IPS-18a (cell line): Measurements from ENCODE around the gene NRAP.

Source experiments
- H3K27ac ChIP-seq: one replicate; pipeline ENCODE4 v1.5.1; 2013; ENCODE audit warnings: low read length
- H3K27me3 ChIP-seq: one replicate; pipeline ENCODE4 v1.6.1; 2013; ENCODE audit warnings: mild to moderate bottlenecking, low read length; ENCODE audit not compliant: control insufficient read depth, insufficient read depth
- H3K36me3 ChIP-seq: one replicate; pipeline ENCODE4 v1.6.1; 2013; ENCODE audit warnings: low read depth, low read length; ENCODE audit not compliant: control insufficient read depth
- H3K4me1 ChIP-seq: one replicate; pipeline ENCODE4 v1.6.1; 2013; ENCODE audit warnings: low read depth, low read length; ENCODE audit not compliant: control insufficient read depth
- H3K4me3 ChIP-seq: one replicate; pipeline ENCODE4 v1.5.1; 2013; ENCODE audit warnings: low read length
- H3K9ac ChIP-seq: one replicate; pipeline ENCODE4 v1.6.1; 2013; ENCODE audit warnings: mild to moderate bottlenecking, low read length, moderate library complexity
- H3K9me3 ChIP-seq: one replicate; pipeline ENCODE4 v1.6.1; 2013; ENCODE audit warnings: low read depth, low read length; ENCODE audit not compliant: control insufficient read depth

The NRAP gene, protein sequence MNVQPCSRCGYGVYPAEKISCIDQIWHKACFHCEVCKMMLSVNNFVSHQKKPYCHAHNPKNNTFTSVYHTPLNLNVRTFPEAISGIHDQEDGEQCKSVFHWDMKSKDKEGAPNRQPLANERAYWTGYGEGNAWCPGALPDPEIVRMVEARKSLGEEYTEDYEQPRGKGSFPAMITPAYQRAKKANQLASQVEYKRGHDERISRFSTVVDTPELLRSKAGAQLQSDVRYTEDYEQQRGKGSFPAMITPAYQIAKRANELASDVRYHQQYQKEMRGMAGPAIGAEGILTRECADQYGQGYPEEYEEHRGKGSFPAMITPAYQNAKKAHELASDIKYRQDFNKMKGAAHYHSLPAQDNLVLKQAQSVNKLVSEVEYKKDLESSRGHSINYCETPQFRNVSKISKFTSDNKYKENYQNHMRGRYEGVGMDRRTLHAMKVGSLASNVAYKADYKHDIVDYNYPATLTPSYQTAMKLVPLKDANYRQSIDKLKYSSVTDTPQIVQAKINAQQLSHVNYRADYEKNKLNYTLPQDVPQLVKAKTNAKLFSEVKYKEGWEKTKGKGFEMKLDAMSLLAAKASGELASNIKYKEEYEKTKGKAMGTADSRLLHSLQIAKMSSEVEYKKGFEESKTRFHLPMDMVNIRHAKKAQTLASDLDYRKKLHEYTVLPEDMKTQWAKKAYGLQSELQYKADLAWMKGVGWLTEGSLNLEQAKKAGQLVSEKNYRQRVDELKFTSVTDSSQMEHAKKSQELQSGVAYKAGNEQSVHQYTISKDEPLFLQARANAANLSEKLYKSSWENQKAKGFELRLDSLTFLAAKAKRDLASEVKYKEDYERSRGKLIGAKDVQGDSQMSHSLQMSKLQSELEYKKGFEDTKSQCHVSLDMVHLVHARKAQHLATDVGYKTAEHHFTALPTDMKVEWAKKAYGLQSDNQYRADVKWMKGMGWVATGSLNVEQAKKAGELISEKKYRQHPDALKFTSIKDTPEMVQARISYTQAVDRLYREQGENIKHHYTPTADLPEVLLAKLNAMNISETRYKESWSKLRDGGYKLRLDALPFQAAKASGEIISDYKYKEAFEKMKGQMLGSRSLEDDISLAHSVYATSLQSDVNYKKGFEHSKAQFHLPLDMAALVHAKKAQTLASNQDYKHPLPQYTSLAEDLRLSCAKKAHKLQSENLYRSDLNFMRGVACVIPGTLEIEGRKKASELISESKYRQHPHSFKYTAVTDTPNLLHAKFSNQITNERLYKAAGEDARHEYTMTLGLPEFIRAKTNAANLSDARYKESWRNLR (N-terminal part only)

DNA sequence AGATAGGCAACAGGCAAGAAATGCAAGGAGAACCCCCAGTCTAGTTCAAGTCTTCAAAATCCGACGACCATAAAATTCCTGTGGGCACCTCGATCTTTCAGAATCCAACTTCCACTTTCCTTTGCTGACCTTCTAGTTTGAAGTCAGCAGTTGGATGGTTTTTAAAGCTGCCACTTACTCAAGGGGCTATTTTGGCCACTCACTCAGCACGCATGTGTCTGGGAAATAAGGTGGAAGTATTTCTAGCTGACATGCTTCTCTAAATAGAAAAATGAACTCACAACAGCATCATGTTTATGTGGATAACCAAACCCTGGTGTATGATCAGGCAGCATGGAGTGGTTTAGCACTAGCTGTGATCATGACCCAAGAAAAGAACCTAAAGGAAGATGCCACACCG, at the start of gene NRAP:
Gene NRAP, minus strand, starts transcription at position 134 of the 400 bp plus-strand sequence. CDS start 159 bp downstream, outside the sequence.
- H3K27ac ChIP-seq: no peak within 1 kb of the TSS
- H3K27me3 ChIP-seq: no peaks in the 10 kb centered on the region

DNA sequence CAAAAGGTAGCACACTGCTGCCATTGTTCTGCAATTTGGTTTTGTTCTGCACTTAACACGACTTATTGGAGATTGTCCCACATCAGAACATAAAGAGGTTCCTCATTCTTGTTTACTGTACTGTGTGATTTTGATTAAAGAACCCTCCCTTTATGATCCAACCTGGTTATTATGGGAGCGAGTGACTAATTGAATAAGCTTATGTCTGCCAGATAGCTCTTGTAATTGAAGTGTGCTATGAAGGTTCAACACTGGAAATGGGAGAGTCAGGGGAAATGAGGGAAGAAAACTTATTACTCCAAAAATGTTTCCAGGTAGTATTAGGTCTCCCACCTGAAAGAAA, 49.8 kb upstream of the NRAP start:
- Histone ChIP-seq H3K4me1 (peaks cover 32% of the 10 kb centered on the region), H3K9ac (no peak overlapping the region), H3K36me3 (no peaks in the 10 kb centered on the region), H3K27ac (no peak overlapping the region), H3K4me3 (no peak overlapping the region), H3K9me3 (no peaks in the 10 kb centered on the region), H3K27me3 (no peaks in the 10 kb centered on the region)

More for the DNA sequence above, at the start of gene NRAP:
- peaks cover 4% of the 10 kb centered on the region for H3K4me1 ChIP-seq
- H3K36me3 ChIP-seq: no peaks in the 10 kb centered on the region
- H3K4me3 ChIP-seq: no peak within 1 kb of the TSS
- H3K9ac ChIP-seq: no peak within 1 kb of the TSS
- H3K9me3 ChIP-seq: no peaks in the 10 kb centered on the region

DNA sequence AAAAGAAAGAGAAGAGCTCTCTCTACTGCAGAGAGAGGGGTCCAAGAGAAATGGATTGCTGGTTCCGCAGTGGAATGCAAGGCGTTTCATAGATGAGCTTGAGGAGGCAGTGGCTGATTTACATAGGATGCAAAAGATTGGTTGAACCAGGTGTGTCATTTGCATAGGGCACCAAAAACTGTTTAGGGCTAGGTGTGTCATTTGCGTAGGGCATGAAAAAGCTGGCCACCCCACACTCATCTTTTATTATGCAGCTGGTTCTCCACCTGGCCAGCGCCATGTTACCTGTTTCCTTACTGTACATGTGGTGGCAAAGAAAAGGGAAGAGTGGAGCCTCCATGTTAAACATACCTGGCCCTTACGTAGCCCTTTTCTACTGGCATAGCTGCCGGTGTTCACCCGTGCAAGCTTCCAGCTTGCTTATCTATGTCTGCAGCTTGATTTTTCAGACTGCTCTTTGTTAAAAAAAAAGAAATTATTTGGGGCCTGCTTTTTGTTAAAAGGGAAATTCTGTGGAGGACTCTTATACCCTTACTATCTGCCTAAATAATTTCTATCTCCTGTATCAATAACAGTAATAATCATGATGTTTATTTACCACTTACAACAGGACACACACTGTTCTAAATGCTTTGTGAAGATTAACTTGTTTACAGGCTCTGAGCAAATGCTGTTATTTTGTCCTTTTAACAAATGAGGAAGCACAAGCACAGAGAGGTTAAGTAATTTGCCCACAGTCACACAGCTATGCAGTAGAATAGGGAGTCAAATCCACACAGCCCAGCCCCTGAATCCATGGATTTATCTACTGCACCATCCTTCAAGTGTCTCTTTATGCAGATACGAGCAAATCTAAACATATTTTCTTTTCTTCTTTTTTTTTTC, 49.2 kb upstream of the NRAP start:
- Histone ChIP-seq H3K4me3 (no peak overlapping the region), H3K4me1 (peaks cover 32% of the 10 kb centered on the region), H3K9ac (no peak overlapping the region), H3K27me3 (no peaks in the 10 kb centered on the region), H3K9me3 (no peaks in the 10 kb centered on the region), H3K27ac (no peak overlapping the region), H3K36me3 (no peaks in the 10 kb centered on the region)

DNA sequence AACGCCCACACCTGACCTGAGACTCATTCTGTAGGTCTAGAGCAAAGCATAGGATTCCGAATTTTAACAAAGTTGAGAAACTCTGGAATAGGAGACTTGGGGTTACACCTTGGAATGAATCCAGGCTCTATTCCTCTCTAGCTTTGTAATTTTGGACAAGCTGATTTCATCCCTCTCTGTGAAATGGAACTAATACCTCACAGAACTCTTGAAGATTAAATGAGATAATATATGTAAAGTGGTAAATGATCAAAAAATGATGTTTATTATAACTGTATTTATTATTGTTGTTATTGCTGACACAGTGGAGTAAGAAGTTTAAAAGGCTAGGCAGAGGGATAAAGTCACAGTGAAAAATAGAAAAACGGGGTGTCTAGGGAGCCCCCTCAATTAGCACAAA, 48.2 kb upstream of the NRAP start:
- no peak overlapping the region for H3K9ac ChIP-seq
- H3K9me3 ChIP-seq: no peaks in the 10 kb centered on the region
- H3K4me1 ChIP-seq: peaks cover 32% of the 10 kb centered on the region
- no peak overlapping the region for H3K27ac ChIP-seq
- no peaks in the 10 kb centered on the region for H3K36me3 ChIP-seq
- H3K4me3 ChIP-seq: no peak overlapping the region
- H3K27me3 ChIP-seq: no peaks in the 10 kb centered on the region

DNA sequence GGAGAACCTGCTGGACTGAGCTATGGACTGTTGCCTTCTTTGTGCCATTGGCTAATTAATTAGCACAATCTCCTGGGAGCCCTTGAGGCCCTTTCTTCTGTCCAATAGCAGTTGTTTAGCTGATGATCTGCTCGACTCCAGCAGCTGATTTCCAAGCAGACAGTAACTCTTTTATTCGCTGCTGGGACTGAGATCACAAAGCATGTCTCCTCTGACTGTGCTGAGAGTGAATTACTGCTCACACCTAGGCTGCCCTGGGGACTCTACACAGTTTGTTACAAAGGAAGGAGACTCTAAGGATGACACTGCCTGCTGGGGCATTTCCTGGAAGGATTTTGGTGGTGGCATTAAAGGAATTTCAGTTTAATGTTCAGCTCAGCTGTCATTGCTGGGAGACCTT, 47.3 kb upstream of the NRAP start:
- no peaks in the 10 kb centered on the region for H3K27me3 ChIP-seq
- no peaks in the 10 kb centered on the region for H3K9me3 ChIP-seq
- no peak overlapping the region for H3K27ac ChIP-seq
- H3K36me3 ChIP-seq: no peaks in the 10 kb centered on the region
- H3K4me1 ChIP-seq: peaks cover 32% of the 10 kb centered on the region
- H3K4me3 ChIP-seq: no peak overlapping the region
- H3K9ac ChIP-seq: no peak overlapping the region

DNA sequence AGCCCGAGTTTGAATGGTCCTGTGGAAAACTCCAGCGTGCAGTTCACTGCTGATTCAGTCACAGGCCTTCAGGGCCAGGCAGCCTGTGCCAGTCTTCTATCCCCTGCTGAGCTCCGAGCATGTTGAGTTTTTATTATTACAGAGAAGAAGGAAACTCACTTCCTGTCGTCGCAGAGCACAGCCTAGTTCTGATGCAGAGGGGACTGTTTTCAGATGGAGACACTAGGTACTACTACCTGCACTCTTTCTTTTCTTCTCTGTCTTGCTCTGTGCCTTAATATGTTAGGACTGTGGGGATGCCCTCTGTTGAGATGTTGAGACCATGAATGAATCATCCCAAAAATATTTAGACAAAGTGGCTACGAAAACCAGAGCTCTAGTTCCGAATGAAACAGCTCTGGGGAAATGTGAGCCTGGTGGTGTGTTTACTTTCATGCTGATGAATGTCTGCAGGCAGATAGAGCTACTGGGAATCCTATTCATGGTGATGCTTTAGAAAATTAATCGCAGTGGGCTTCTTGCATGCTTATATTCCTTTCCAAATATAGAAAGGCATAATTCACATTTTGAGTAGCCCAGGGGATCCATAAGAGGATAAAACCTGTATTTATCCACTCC, 45.5 kb upstream of the NRAP start:
- H3K36me3 ChIP-seq: no peaks in the 10 kb centered on the region
- no peak overlapping the region for H3K9ac ChIP-seq
- no peaks in the 10 kb centered on the region for H3K9me3 ChIP-seq
- H3K27me3 ChIP-seq: no peaks in the 10 kb centered on the region
- peaks cover 37% of the 10 kb centered on the region for H3K4me1 ChIP-seq
- no peak overlapping the region for H3K4me3 ChIP-seq
- no peak overlapping the region for H3K27ac ChIP-seq

DNA sequence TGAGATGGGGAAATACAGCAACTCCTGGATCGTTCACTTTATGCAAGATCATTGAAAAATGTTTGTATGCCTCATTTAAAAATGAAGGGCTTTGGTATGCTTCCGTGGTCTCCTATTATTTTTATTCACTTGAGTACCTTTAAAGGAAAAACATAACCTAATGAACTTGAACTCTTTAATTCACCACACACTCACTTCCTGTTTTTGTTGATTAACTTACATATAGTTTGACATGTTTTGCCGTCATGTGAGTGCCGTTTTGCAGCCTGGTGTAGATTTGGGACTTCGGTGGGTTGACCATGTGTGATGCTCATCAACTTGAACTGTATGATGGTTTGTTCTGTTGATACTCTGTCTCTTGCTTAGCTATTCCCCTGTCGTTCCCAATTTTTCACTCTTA, 44.8 kb upstream of the NRAP start:
- no peak overlapping the region for H3K27ac ChIP-seq
- no peaks in the 10 kb centered on the region for H3K27me3 ChIP-seq
- H3K9me3 ChIP-seq: no peaks in the 10 kb centered on the region
- H3K36me3 ChIP-seq: no peaks in the 10 kb centered on the region
- peaks cover 37% of the 10 kb centered on the region for H3K4me1 ChIP-seq
- no peak overlapping the region for H3K4me3 ChIP-seq
- H3K9ac ChIP-seq: no peak overlapping the region

DNA sequence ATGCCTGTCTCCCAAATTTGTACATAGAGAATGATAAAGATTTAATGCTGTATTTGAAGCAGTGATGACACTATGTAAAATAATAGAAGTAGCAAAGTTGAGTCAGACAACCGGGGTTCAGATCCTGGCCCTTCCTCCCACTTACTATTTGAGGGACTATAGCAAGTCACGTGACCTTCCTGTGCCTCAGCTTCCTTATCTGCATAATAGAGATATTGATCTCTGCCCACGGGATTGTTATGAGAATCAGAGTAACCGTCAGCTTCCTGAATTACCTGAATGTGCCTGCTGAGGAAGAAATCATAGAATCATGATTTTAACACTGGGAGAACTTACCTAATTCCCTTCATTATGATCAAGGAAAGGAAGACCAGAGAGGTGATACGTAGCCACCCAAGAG, 42.8 kb upstream of the NRAP start:
- Histone ChIP-seq H3K27ac (no peak overlapping the region), H3K36me3 (no peaks in the 10 kb centered on the region), H3K9ac (no peak overlapping the region), H3K27me3 (no peaks in the 10 kb centered on the region), H3K4me3 (no peak overlapping the region), H3K4me1 (peaks cover 30% of the 10 kb centered on the region), H3K9me3 (no peaks in the 10 kb centered on the region)

DNA sequence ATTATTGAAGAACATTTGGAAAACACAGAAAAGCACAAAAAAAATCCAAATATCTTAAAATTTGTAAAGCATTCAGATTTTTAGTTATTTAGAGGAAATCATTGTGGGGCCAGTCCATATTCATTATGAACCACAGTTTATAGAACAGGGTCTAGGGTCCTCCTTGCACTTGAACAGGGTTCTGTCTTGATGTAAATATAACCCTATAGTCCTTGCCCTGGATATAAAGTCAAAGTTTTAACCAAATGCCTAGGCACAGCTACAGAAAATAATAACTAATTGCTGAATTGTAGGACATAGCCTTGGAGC, 41.5 kb upstream of the NRAP start:
- Histone ChIP-seq H3K27ac (no peak overlapping the region), H3K4me3 (no peak overlapping the region), H3K9ac (no peak overlapping the region)

DNA sequence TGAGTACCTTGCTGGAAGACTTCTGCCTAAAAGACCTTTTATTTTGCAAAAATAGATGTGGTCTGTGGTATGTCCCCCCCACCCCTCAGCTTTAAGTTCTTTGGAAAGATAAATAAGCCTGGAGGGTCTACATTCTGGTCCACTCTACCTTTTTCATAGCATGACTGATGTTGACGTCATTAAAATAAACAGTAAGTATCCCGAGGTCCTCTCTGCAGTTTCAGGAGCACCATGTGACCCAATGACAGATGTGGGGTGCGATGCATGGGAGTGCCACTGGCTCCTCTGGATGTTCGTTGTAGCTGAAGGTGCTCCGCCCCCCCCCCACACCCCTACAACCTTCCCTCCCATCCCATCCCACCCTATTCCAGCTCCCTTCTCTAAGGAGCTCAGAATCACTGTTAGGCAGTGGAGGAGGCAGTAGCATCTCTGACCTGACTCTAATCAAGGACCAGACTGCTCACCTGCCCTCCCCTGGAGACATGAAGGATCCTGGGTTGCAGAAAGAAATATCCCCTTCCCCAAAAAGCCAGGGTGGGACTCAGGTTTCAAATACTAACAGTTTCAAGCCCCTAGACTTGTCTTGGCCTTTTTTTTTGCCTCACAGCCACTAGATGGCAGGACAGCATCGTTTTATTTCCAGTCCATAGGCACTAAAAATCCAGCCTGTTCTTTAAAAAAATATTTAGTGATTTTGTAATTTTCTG, 40.9 kb upstream of the NRAP start:
- Histone ChIP-seq H3K4me3 (no peak overlapping the region), H3K36me3 (no peaks in the 10 kb centered on the region), H3K9me3 (no peaks in the 10 kb centered on the region), H3K27me3 (no peaks in the 10 kb centered on the region), H3K27ac (no peak overlapping the region), H3K4me1 (peaks cover 16% of the 10 kb centered on the region), H3K9ac (no peak overlapping the region)

More for the DNA sequence above, 41.5 kb upstream of the NRAP start:
- peaks cover 20% of the 10 kb centered on the region for H3K4me1 ChIP-seq
- no peaks in the 10 kb centered on the region for H3K27me3 ChIP-seq
- no peaks in the 10 kb centered on the region for H3K36me3 ChIP-seq
- no peaks in the 10 kb centered on the region for H3K9me3 ChIP-seq
